ENCODE results near the gene HTD2.

Gene HTD2

GRCh38 chr3:58359621-58360020 is 53.3 kb downstream of the HTD2 start:
- no peak for DNase-seq

GRCh38 chr3:58361866-58362265 is 55.5 kb downstream of the HTD2 start:
- no peak for DNase-seq

DNA sequence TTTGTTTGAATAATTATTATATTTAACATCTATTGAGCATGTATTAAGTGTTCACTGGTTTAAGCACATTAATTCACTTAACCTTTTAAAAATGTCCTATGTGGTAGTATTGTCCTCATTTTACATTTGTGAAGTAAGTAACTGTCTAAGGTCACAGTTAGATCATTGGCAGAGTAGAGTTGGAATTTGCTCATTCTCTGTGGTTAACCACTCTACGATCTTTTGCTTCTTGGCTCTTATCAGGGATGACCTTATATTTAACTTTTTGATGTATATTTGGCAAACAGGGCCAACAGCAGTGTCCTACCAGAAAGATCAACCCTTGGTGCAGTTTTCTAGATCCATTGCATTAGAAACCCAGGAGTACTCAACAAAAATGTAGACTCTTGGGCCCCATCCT is 60.4 kb downstream of the HTD2 start:
- DNase-seq: no peak

- DNase-seq: no peak
Measured at GRCh38 chr3:58369038-58369437, 62.7 kb downstream of the HTD2 start.

All from CD4-positive, alpha-beta T cell treated with Interleukin-6 for 4 hours (primary cell).